ENCODE results near the gene TMEM184B. TPM values are rescaled to one million over a fixed set of nuclear protein-coding genes. Genes with fewer than 3 reads are reported as not detected.

TMEM184B gene
- total RNA-seq, 4 donors from 2014 or later, result 52.0 to 108 (median 64.9) TPM

DNA sequence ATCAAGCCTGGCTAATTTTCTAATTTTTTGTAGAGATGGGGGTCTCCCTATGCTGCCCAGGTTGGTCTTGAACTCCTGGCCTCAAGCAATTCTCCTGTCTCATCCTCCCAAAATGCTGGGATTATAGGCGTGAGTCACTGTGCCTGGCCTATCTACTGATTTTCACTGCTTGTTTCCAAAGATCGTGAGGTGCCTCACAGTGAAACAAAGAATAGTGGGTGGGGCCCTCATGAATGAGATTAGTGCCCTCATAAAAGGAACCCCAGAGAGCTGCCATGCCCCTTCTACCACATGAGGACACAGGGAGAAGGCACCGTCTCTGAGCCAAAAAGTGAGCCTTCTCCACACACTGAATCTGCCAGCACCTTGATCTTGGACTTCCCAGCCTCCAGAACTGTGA, 23.5 kb downstream of the TMEM184B start:
- peaks cover 0 to 67% (median 34%) of the 10 kb centered on the region in 3 donors for H3K4me1 ChIP-seq
- TF ChIP-seq EP300 (IDR thresholded peaks at IDR 0.05) (no peak), POLR2AphosphoS5 (IDR thresholded peaks at IDR 0.05) (no peak), POLR2A (IDR thresholded peaks at IDR 0.05) (no peak)
- TF ChIP-seq, protein P1, sequence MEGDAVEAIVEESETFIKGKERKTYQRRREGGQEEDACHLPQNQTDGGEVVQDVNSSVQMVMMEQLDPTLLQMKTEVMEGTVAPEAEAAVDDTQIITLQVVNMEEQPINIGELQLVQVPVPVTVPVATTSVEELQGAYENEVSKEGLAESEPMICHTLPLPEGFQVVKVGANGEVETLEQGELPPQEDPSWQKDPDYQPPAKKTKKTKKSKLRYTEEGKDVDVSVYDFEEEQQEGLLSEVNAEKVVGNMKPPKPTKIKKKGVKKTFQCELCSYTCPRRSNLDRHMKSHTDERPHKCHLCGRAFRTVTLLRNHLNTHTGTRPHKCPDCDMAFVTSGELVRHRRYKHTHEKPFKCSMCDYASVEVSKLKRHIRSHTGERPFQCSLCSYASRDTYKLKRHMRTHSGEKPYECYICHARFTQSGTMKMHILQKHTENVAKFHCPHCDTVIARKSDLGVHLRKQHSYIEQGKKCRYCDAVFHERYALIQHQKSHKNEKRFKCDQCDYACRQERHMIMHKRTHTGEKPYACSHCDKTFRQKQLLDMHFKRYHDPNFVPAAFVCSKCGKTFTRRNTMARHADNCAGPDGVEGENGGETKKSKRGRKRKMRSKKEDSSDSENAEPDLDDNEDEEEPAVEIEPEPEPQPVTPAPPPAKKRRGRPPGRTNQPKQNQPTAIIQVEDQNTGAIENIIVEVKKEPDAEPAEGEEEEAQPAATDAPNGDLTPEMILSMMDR (IDR thresholded peaks at IDR 0.05), result no peak
- H3K9me3 ChIP-seq, result no peaks in the 10 kb centered on the region
- no peak for ATAC-seq
- peaks cover 0 to 35% of the 10 kb centered on the region in 2 donors for H3K36me3 ChIP-seq
- H3K4me3 ChIP-seq, result no peak overlapping the region
- H3K27me3 ChIP-seq, result no peaks in the 10 kb centered on the region
- no CpG with 5 or more reads among the region's 3 CpGs for WGBS, 2 donors (ENCODE audit: low coverage in 1 of 2)
- peak overlapping the region in 1 of 4 donors; percentile 65 for H3K27ac ChIP-seq

DNA sequence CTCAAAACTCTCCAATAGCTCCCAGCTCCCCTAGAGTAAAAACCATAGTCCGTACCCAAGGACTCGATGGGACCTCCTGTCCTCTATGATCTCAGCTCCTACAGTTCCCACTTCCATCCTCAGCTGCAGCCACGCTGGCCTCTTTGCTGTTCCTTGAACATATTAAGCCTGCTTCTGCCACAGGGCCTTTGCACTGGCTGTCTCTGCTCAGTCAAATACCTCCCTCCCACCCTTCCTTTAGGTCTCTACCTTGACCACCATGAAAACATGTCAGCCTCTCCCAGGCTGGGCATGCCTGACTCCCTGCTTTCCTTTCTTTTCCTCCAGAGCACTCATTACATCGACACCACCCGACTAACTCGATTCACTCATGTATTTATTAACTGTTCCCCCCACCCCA, 24.5 kb downstream of the TMEM184B start:
- TF ChIP-seq EP300 (IDR thresholded peaks at IDR 0.05) (no peak), POLR2A (IDR thresholded peaks at IDR 0.05) (no peak)
- no peaks in the 10 kb centered on the region for H3K27me3 ChIP-seq
- ATAC-seq, result no peak
- 98 to 100% methylated on average over 2 to 6 of the region's 6 CpGs for WGBS, 2 donors (ENCODE audit: low coverage in 1 of 2)
- no peaks in the 10 kb centered on the region for H3K9me3 ChIP-seq
- H3K27ac ChIP-seq, result peak overlapping the region in 2 of 4 donors; percentile 72 to 73
- H3K4me3 ChIP-seq, result no peak overlapping the region
- H3K36me3 ChIP-seq, result peaks cover 0 to 45% of the 10 kb centered on the region in 2 donors
- peaks cover 0 to 68% (median 36%) of the 10 kb centered on the region in 3 donors for H3K4me1 ChIP-seq

DNA sequence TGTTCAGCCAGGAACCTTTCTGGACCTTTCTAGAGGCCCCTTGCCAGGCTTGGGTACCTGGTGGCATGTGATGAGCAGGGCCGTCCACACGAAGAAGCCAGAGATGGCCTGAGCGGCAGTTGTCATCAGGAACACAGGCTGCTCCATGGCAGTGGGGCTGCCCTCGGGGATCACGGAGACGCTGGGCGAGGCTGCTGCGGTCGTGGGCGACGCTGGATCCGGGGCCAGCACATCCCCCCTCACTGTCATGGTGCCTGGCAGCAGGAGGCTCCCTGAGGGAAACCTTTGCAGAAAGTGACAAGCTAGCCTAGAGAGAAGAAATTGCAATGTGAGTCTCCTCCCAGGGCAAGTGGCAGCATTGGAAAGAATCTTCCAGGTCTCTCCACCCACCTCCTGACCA, 25.1 kb downstream of the TMEM184B start:
- Histone ChIP-seq H3K27me3 (no peaks in the 10 kb centered on the region), H3K4me1 (peaks cover 0 to 74% (median 40%) of the 10 kb centered on the region in 3 donors), H3K4me3 (no peak overlapping the region), H3K27ac (peak overlapping the region in 2 of 4 donors; percentile 72 to 73), H3K9me3 (no peaks in the 10 kb centered on the region), H3K36me3 (peaks cover 0 to 49% of the 10 kb centered on the region in 2 donors)
- WGBS, 2 donors (ENCODE audit: low coverage in 1 of 2), result no CpG with 5 or more reads among the region's 12 CpGs
- ATAC-seq, result no peak
- TF ChIP-seq POLR2AphosphoS5 (IDR thresholded peaks at IDR 0.05) (no peak), POLR2A (IDR thresholded peaks at IDR 0.05) (no peak), EP300 (IDR thresholded peaks at IDR 0.05) (no peak)
- TF ChIP-seq, protein P1 (IDR thresholded peaks at IDR 0.05), result no peak

DNA sequence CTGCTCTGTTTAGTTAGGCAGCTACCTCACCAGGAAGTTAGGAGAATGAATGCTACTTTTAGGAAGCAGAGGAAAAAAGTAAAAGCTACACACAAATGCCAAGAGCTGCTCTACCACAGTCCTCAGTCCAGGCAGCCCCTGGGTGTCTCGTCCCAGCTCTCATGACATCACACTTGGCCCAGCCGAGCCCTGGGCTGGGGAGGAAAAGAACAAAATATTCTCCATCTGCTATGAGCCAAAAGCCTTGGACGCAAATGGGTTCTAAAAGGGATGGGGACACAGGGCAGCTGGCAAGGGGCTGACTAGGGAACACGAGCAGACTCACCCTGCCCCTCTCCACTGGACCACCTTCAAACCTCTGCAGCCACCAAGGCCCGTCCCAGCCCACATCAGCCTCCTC, 26.1 kb downstream of the TMEM184B start:
- peak; percentile 73 for ATAC-seq
- Histone ChIP-seq H3K27ac (peak overlapping the region in 3 of 4 donors; percentile 71 to 73 (median 72)), H3K9me3 (no peaks in the 10 kb centered on the region), H3K27me3 (no peaks in the 10 kb centered on the region), H3K4me1 (peaks cover 0 to 71% (median 39%) of the 10 kb centered on the region in 3 donors), H3K4me3 (no peak overlapping the region), H3K36me3 (peaks cover 0 to 49% of the 10 kb centered on the region in 2 donors)
- WGBS, 2 donors (ENCODE audit: low coverage in 1 of 2), result 18% methylated on average over 5 of the region's 5 CpGs; no CpG with 5 or more reads in 1 of the 2 donors
- no peak for TF ChIP-seq POLR2AphosphoS5 (IDR thresholded peaks at IDR 0.05)
- no peak for TF ChIP-seq EP300 (IDR thresholded peaks at IDR 0.05)
- TF ChIP-seq, protein P1 (IDR thresholded peaks at IDR 0.05), result no peak

DNA sequence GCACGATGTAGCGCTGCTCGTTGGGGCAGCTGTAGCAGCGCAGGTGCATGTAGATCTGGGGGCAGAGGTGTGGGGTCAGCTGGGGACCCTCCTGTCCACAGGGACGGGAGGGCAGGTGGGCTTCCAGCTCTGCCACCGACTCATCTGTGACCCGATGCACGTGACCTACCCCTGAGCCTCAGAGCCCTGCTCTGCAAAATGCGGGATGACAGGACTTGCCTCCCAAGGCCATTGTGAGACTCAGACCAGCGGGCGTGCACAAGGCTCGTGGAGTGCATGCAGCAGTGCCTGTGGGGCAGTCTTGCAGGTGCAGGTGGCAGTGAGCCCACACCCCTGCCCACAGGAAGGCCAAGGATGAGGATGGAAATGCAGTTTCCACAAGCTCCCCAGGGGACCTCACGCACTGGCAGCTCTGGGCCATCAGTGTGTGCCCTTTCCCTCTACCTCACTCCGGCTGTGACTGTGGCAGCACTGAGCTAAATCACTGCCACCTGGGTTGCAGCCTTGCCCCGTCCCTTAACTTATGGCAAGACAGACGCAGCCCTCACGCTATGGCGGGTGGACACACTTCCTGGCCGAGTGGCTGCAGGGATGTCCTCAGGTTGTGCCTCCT, 26.7 kb downstream of the TMEM184B start:
- Histone ChIP-seq H3K36me3 (peaks cover 0 to 49% of the 10 kb centered on the region in 2 donors), H3K27ac (peak overlapping the region in 3 of 4 donors; percentile 71 to 73 (median 72)), H3K4me3 (no peak overlapping the region), H3K4me1 (peaks cover 0 to 69% (median 33%) of the 10 kb centered on the region in 3 donors), H3K9me3 (no peaks in the 10 kb centered on the region), H3K27me3 (no peaks in the 10 kb centered on the region)
- no peak for ATAC-seq
- 67 to 92% methylated on average over 1 to 2 of the region's 19 CpGs for WGBS, 2 donors (ENCODE audit: low coverage in 1 of 2)
- TF ChIP-seq POLR2A (IDR thresholded peaks at IDR 0.05), result no peak
- TF ChIP-seq POLR2AphosphoS5 (IDR thresholded peaks at IDR 0.05), result no peak
- no peak for TF ChIP-seq EP300 (IDR thresholded peaks at IDR 0.05)

DNA sequence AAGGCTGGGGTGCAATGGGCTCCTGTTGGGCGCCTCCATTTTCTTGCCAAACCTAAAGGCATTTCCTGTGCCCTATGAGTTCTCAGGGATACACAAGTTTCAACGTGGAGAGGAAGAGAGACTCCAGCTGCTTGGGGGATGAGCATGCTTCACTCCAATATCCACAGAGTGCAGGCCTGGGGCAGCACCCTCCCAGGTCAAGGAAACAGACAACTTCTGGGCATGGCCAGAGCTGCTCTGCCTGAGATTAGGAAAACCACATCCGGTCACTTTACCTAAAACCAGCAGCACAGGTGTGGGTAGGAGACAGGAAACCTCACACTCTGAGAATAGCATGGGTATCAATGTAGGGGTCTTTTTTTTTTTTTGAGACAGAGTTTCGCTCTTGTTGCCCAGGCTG, 28.7 kb downstream of the TMEM184B start:
- Histone ChIP-seq H3K36me3 (peaks cover 0 to 49% of the 10 kb centered on the region in 2 donors), H3K4me3 (no peak overlapping the region), H3K27me3 (no peaks in the 10 kb centered on the region), H3K9me3 (no peaks in the 10 kb centered on the region), H3K27ac (peak overlapping the region in 1 of 4 donors; percentile 55), H3K4me1 (peaks cover 0 to 73% (median 31%) of the 10 kb centered on the region in 3 donors)
- TF ChIP-seq EP300 (IDR thresholded peaks at IDR 0.05) (no peak), POLR2A (IDR thresholded peaks at IDR 0.05) (no peak), POLR2AphosphoS5 (IDR thresholded peaks at IDR 0.05) (no peak)
- TF ChIP-seq, protein P1 (IDR thresholded peaks at IDR 0.05), result no peak
- ATAC-seq, result no peak
- WGBS, 2 donors (ENCODE audit: low coverage in 1 of 2), result 71 to 100% methylated on average over 1 to 4 of the region's 4 CpGs

All from gastroesophageal sphincter (tissue), 4 donors.